Right renal cortex interstitium (tissue), 3 donors: ENCODE results near the gene UVSSA. TPM values are rescaled to one million over a fixed set of nuclear protein-coding genes. Genes with fewer than 3 reads are reported as not detected.
"Not testable (repeated sequence)": the region's sequence is repeated elsewhere in the genome, so short reads cannot be mapped to it uniquely, and the experiment has no call there.

Experiments used
- DNase-seq, 3 donors: peaks; one replicate each; pipeline ENCODE4 v3.0.0-alpha.2; 2013; ENCODE audit warnings: low read depth in 3 of 3, low spot score in 2 of 3
- polyA plus RNA-seq, 3 donors: library from polyadenylated mRNA; unstranded; fragments of 120-200 nt; gene quantifications; one replicate each; pipeline ENCODE4 v1.2.1, GENCODE V29; 2013; ENCODE audit not compliant: insufficient read length in 3 of 3

Gene UVSSA
- polyA plus RNA-seq, 3 donors, result 5.5 to 6.5 (median 6.0) TPM

GRCh38 chr4:1393866-1394265 lies 46.9 kb downstream of the UVSSA start:
- no peak for DNase-seq

- not testable (repeated sequence) for DNase-seq
Observed at GRCh38 chr4:1394554-1395388, 47.8 kb downstream of the UVSSA start.

GRCh38 chr4:1395389-1395820 lies 48.4 kb downstream of the UVSSA start:
- DNase-seq, result not testable (repeated sequence)

DNA sequence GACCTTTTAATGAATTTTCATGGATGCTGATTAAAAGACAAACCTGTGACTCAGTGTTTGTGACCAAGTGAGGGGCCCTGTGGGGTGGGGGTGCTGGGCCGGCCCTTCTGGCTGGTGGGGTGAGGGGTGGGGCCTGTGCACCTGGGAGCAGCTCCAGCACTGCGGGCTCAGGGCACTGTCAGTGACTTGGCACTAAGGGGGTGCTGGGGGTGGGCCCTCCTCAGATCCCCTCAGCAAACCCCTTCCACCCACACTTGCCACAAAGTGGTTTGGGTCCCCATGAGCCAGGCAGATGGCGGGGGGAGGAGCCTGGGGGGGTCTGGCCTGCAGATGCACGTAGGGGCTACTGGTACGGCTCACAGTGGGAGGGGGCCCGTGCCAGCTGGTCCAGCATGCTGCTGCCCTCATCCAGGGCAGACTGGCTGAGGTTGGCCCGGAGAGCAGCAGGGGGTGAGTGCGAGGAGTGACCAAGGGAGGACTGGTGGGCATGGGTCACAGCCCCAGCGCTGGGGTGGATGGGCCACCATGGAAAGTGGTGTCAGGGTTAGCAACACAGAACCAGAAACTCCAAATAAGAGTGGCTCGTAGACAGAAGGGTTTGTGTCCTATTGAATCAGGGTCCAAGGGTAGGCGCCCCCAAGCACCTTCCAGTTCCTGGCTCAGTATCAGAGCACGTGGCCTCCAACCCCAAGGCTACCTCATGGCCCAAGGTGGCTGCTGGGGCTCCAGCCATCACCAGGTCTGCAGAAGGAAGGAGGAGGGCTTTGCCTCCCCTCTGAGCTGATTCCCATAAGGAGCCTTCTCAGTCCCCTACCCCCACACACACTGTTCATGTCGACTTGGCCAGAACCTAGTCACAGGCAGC lies 49.2 kb downstream of the UVSSA start:
- DNase-seq, result no peak

DNA sequence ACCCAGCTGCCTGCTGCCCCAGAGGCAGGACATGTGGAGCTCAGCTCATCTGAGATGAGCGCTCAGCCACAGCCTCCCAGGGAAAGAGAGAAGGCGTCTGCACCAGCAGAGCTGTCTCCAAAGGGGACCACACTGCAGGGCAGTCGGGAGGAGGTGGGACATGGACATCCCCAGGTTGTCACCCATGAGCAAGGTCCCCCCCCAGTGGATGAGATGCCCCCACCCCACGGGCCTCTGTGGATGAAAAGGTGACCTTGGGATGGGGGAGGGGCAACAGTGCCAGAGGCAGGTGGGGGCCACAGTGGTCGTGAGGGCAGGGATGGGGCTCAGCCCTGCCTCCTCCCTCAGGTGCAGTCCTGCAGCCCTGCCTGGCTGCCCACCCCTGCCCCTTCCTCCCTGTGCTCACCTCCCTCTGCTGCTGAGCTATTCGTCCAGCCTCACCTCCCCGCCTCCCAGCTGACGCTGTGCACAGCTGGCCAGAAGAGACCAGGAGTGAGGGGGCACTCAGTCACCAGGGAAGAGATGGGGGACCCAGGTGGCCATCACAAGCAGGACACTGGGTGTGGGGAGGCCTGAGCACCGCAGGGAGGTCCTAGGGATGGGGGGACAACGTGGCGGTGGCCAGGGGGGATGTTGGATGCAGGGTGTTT lies 49.9 kb downstream of the UVSSA start:
- no peak for DNase-seq

DNA sequence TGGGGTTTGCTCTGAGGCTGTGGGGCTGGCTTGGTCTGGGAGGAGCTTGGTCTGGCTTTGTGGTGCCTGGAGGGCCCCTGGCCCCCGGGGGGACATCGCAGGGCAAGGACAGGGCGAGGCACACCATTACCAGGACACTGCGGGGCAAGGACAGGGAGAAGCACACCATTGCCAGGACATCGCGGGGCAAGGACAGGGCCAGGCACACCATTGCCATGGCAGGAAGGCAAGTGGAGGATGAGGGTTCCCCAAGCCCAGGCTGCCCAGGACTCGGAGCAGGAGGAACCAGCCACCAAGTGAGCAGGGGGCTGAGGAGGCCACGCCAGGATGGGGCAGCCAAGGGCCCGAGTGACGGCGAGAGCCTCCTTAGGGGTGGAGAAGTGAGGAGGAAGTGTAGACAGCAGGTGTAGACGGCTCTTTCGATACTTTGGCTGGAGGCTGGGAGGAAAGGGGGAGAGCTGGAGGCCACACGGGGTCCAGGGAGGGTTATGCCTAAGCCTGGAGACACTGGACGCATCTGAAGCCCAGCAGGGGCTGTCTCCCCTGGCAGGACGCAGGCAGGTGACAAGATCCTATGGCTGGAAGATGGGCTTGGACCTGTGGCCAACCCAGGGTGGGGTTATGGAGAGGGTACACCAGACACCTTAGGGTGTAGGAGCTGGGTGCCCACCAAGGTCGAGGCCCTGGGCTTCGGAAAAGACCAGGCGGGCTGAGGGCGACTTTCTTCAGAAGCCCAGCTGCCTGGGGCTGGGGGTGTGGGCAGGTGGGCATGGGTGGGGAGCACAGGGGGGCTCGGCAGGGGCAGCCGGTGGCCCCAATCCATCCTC lies 51.9 kb downstream of the UVSSA start:
- no peak for DNase-seq

GRCh38 chr4:1399508-1400190 lies 52.6 kb downstream of the UVSSA start:
- no peak for DNase-seq

GRCh38 chr4:1400191-1400805 lies 53.3 kb downstream of the UVSSA start:
- no peak for DNase-seq

- DNase-seq, result no peak
Observed at GRCh38 chr4:1400831-1401408, 53.9 kb downstream of the UVSSA start.

GRCh38 chr4:1401409-1402020 lies 54.5 kb downstream of the UVSSA start:
- no peak for DNase-seq

GRCh38 chr4:1402021-1402515 lies 55.1 kb downstream of the UVSSA start:
- DNase-seq, result no peak

GRCh38 chr4:1402516-1403091 lies 55.6 kb downstream of the UVSSA start:
- no peak for DNase-seq

DNA sequence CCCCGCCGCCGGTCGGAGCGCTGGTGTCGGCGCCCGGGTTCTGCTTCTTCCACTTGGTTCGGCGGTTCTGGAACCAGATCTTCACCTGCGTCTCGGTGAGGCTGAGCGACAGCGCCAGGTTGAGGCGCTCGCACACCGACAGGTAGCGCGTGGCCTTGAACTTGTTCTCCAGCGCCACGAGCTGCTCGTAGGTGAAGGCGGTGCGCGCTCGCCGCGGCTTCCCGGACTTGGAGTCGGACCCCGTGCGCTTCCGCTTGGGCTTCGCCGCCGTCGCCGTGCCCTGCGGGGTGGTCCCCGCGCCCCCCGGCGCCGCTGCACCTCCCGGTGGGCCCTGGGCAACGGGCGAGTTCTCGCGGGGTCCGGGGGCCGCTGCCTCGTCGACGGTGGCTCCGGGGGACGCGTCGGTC lies 56.2 kb downstream of the UVSSA start:
- DNase-seq, result no peak

GRCh38 chr4:1403591-1404572 lies 56.9 kb downstream of the UVSSA start:
- DNase-seq, result no peak

DNA sequence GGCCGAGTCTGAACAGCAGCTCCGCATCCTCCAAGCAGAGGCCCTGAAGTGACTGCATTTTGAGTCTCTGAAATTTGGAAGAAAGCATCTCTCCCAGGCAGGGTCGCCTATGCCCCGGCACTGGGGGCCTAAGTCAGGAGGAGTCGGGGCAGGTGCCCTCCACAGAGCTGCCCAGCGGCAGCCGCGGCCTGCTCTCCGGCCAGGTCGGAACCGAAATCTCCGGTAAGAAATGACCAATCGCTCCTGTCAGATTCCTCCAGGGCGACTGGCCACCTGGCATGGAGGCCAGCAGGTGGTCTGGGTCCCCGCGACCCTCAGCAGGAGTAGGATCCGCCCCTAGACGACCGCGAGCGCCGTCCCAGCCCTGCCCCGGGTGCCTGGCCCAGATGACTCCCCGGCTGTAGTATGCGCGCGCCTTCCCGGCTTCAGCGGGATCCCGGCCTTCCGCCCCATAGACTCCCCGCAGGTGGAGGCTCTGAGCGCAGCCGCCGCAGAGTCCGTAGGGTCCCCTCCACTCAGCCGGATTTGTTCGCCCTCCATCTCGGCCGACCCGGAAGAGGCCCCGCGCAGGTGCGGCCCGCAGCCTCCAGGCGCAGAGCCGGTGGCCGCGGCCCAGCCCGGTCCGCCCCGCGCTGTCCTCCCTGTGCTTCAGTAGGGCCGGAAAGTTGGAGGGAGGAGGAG lies 57.7 kb downstream of the UVSSA start:
- no peak for DNase-seq

- DNase-seq, result no peak
Observed at GRCh38 chr4:1405254-1405635, 58.2 kb downstream of the UVSSA start.
